HG03095 (cell line): ENCODE measurements around the gene TTLL5.
A peak's percentile ranks its signal among the peaks of the same experiment; 100 is the strongest.

ENCODE experiments used
- ATAC-seq: cut with Tn5 transposase; IDR thresholded peaks from one replicate; pipeline ENCODE4 v1.9.1; 2021; ENCODE audit warnings: moderate library complexity; ENCODE audit not compliant: unreplicated experiment

TTLL5 gene

DNA sequence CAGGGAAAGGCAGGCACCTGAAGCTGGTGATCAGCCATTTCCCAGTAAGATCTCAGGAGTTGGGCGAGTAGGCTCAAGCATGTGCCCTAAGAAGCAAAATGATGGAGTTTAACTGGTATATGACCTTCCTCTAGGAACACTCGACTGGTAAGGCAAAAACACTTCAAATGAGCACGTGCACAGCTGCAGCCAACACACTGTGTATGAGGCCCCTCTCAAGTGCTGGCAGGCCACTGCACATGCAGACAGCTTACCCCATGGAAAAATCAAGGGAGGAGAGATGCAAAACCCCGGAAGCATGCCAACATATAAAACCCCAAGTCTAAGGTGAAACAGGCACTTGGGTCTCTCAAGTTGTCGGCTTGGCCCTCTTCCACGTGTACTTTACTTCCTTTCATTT lies 39.2 kb downstream of the TTLL5 start:
- ATAC-seq = no peak

DNA sequence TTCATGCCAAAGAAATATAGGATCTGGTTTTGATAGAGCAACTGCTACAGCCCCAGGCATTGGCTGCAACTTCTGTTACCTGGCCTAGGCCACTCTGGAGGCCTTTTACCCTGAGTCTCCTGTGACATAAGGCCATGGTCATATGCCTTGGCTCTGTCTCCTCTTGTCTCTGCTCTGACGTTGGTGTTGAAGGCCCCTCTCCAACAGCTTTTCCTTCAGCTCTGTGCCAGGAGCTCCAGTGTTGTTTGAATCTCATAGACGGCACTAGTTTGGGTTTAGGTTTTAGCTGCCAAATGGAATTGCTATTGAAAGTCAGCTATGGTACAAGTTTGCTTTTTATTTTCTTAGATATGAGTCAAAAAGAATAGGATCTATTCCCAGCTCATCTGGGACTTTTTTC lies 41.1 kb downstream of the TTLL5 start:
- no peak for ATAC-seq

DNA sequence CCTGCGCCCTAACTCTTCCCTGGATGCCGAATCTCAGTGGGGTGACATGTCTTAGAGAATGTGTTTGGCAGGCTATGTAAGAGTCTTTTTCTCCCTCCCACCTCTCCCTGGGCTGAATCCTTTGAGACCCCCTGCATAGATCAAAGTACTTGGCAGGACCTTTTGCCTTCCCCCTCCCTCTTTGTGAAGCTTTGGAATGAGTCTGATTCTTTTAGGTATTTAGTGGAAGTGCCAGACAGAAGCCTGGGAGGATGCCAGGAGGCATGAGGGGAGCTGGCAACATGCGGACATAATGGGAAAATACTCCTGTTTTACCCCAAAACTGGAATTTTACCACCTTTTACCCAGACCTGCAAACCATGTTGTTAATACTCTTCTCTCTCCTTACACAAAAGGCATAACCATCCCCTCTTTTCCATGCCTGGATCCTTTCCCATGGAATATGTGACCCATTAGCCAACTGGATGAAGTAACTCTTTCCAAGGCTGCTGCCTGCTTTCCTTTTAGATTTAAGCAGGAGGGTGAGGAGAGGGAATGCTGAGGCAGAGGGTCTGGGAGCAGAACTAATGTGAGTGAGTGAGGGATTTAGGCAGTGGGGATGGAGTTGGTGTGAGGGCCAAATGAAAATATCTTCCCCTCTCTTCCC lies 41.7 kb downstream of the TTLL5 start:
- no peak for ATAC-seq

DNA sequence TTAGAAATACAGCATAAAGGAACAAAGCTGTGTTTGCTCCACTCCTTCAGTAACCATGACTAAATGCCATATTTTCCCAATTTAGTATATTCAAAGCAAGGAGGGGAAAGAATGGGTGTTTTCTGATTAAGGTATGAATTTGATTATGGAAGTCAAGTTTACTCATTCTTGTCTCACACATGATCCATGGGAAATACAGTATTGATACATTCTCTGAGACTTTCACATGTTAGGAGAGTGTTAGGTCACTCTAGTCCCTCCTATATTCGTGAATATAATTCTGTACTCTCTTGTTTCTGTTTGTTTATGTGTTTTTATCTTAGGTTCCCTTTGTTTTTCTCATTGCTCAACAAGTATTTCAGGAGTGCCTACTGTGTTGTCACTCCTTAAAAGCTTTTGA lies 42.4 kb downstream of the TTLL5 start:
- ATAC-seq = no peak

DNA sequence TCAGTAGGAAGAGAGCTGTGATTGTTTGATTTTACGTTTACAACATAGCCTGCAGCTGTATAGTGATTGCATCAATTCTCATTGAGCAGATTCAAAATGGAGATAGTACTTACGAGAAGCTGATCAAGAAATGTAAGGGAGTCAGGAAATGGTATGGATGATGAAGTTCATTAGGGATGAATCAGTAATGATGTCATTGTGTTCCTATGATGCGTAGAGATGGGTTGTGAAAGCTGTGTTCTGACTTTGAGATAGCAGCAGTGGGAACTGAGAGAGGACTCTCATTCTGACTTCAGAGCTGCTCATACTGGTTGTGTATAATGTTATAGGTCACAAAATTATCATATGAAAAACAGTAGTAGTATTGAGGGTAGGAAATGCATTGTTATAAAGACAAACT lies 44.0 kb downstream of the TTLL5 start:
- ATAC-seq = no peak

DNA sequence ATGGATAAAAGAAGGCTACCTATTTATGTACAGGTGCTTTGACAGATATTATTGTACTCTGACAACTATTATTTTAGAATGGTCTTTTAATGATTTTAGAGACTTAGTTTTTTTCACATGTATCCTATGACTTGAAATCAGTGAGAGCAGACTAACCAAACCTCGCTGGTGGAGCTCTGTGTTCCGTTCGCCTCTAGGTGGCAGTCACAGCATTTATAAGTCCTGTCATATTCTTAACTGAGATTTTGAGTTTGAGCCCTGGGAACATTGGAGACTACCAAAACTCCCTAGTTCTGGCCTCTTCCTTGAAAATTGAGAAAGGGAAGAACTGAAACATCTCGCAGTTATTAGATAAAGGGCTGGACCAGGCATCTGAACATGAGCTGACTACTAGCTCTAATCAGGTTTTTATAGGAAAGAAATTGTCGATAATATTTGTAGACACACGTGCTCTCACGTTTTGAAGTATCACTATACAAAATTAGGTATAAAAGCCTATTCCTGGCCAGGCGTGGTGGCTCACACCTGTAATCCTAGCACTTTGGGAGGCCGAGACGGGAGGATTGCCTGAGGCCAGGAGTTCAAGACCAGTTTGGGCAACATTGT lies 48.3 kb downstream of the TTLL5 start:
- ATAC-seq = peak; percentile 58

DNA sequence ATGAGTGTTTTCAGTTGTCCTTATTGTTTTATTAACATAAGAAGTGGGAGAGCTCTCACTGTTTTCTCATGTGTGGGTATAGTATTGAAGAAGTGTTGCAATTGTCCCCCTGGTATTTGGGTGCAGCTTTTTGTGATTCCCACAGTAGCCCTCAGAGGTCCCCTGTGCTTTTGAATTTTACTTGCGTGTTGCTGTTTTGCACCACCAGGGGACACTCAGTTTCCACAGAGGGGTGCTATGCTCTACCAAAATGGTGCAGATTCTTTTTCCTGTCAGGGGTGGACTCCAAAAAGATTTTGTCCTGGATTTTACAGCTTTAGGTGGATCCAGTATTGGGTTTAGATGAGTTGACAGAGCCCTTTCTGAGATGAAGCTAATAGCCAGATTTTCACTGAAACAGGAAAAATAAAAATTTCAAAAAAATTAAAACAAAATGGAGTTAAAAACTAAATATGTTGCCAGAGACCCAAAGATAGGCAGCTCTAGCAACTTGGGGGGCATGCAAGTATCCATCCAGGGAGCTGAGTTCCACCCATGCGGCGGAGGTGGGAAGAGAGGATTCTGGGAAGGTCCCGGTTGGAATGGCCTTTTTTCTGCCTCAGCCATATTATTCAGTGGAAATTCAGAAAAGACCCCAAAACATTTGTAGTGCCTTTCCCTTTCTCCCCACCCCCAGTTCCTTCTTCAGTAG lies 50.2 kb downstream of the TTLL5 start:
- no peak for ATAC-seq

DNA sequence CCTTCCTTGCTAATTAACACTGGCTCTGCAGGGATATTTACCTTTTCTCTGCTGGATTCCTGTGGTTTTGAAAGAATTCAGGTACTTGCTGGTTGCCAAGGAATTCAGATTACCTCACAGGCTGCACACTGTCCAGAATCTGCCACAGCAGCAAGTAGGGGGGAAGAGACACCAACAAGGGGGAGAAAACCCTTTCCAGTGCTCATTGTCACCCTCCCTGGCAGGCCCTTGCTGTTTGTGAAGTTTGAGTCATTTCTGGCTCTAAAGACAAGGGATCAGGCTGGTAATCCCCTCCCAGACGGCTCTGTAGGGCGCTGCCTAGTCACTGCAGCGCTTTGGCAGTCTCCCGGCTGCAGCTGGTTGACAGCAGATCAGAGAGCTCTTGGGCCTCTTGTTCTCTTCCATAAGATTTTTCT lies 50.8 kb downstream of the TTLL5 start:
- ATAC-seq = no peak

DNA sequence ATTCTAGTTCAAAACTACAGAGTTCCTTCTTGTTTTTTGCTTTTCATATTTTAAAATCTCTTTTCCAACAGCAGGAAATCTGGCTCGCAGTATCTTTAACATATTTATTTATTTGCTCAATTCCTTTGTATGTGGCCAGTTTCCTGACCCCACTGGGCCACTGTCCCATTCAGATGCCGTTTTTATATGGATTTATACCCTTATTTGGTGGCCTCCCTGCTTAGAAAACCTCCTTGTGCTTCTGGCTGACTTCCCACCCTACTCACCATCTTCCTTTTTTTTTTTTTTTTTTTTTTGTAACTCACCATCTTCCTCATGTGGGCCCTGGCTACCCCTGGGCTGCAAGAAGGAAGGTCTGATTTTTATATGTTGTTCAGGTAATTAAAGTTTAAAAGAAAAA lies 53.9 kb downstream of the TTLL5 start:
- ATAC-seq = no peak

DNA sequence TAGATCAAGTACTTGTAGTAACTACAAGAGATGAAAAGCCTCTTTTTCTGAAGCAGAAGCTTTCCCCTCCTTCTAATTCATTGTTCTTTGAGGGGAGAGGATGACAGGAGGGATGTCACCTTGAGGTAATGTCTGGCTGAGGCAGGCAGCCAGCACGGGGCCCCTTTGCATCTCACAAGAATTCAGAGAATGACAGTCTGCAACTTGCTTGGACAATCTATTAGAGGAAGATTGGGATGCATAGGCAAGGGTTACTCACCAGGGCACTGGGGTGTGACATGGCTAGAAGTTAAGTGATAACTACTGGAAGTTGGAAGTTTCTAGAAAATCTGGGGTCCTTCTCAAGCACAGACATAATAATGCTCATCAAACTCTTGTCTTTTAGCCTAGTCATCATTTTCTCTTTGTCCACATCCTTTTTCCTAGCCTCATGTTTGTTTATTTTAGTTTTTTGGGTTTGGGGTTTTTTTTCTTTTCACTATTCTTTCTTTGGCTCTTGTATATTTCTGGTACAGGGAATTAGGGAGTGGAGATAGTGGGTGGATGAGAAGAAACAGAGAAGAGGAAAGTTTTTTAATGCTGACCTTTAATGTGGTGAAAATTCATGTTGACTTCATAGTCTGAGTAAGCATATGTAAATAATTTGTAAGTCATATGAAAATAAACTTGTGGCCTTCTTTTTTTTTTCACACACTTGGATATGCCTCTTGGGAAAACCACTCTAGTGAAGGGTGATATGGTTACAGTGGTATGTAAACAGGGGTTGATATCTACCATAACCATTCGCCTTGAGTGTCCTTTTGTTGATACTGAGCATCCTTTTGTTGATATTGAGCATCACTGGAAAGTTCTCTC lies 55.1 kb downstream of the TTLL5 start:
- ATAC-seq = no peak

DNA sequence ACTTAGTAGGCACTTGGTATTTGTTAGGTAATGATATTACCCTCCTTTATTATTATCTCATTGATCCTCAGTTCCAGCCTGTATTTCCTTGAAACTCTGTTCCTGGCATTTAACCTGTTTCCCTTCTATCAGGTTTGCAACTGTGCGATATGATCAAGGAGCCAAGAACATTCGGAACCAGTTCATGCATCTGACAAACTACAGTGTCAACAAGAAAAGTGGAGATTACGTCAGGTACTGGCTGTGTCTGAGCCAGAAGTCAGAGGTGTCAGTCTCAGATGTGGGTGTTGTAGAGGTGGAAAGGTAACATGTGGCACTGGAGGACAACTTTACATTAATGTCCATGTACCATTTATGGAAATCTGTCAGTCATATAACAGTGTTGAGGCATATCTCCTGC lies 56.7 kb downstream of the TTLL5 start:
- no peak for ATAC-seq

DNA sequence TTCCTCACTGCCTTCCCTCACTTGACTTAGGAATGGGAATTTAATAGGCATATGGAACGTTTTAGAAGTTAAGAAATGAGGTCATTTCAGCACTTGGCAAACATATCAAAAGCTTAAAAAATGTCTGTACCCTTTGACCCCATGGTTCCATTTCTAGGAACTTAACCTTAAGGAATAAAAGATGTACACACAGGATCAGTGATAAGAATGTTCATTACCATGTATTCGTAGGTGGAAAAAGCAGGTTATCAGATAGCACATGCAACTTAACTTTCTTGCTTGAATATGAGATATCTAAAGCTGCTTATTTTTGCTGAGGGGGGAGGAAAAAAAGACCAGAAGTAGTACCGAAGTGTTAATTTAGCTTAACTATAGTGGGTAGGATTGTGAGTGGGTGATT lies 57.2 kb downstream of the TTLL5 start:
- no peak for ATAC-seq

DNA sequence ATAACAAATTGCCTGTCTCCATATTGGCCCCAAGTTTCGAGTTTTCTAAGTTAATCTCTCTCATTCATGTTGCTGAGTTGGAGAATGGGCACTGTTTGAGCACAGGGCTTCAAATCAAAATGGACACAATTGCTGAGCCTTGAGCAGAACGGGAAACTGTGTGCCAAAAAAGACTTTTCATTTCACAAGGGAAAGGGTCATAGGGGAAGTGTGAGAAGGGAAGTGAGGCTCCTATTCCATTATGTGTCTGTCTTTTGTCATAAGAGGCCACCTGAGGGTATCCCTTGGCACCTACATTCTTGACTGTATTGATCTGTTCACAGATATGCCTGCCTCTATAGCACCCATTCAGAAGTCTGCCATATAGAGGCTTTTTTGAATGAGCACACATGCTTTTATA lies 59.1 kb downstream of the TTLL5 start:
- no peak for ATAC-seq

DNA sequence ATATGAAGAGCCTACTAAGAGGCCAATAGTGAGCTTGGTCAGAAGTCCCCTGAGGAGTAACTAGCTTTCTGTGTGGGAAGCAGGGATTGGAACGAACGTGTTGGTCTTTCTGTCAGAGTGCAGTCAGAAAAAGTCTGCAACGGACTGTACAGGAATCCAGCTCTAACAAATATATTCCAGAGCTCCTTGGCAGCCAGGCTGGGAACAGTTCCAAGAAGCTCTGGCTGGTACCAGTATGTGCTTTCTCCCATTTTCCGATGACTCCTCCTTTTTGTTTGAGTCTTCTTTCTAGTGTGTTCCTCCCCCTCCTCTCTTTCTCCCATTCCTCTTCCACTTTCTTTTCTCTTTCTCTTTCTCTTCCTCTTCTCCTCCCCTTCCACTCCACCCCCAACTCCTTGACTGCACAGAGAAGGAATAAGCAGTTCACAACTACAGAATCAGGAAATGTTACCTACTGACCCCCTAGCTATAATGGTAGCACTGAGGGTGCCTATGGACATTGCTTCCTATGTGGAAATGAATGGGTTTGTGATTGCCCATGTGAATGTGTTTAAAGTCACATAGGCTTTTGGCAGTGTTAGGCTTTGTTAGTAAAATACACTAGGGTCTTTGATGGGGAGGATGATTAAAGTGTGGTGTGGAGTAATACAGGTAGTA lies 59.9 kb downstream of the TTLL5 start:
- ATAC-seq = no peak

DNA sequence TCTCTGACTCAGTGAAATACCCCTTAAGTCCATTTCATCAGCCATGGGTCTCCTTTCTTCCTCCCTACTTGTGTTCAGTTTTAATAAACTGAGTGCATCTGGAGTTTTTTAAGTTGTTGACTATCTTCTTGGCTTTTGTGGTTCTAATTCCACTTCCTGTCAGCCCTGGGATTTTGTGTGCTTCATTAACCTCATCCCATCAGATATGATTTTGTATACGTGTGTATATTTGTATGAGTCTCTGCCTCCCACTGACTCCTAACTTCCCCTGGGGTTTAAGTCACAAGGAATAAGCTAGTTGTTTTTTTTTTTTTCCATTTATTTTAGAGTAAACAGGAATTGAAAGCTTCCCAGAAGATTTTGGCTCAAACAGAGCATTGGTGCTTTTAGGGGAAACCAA lies 62.7 kb downstream of the TTLL5 start:
- ATAC-seq = no peak

DNA sequence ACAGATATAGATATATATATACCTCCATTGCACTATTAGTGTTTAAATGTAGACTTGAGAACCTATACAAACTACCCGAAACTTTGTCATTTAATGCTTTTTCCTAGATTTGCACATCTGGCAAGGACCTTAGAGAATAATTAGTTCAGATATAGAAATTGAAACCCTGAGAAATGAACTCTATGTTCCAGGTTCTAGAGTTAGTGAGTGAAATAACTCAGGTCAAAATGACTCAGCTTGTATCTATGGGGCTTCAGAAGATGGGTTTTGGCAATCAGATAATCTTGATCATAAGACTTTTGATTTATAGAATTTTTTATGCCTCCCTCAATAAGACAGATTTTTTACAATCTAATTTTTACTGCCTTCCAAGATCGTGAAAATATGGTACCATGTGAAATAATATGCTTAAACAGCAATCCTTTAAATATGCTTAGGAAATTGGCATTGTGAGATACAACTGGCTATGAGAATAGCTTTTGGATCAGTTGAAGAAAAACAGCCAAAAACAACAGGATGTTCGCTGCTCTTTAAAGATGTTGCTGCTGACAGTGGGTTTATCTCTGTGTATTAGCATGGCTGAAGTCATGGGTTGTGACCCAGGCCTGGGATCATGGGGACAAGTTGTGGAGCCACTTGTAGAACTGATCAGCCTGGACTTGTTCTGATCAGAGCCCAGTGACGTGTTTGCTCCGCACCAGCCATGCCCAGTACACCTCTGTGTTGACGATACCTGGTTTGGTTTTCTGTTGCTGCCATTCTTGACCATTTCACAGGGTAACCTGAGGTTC lies 63.6 kb downstream of the TTLL5 start:
- ATAC-seq = no peak

DNA sequence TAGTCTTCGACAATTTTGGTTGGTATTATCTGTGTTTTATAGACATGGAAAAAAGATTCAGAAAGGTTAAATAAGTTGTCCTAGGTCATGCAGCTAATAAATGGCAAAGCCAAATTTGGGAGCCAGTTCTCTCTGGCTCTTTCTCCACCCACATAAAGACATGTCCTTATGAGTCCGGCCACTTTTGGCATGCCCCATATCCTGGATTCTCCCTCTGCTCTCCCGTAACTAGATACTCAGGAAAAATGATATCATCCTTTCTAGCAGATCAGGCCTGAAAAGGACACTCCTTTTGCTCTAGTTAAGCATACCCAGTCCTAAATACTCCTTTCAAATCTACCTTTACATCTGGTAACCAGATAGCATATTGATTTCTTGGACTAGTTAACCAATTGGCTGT lies 64.4 kb downstream of the TTLL5 start:
- ATAC-seq = no peak

DNA sequence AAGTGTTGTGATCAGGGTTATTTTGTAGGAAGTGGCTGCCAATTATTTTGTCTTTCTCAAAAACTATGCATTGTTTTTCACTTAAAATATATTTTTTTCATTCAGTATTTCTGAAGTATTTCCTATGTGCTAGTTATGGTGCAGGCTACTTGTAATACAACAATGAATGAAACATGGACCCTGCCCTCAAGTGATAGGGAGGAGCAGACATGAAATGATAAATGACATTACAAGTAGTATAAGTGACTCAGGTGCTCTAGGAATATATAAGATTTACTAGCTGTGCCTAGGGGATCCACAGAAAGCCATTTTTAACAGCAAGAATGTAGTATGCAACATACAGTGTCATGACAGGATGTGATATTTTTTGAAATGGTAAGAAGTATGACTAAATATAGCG lies 65.3 kb downstream of the TTLL5 start:
- ATAC-seq = no peak

DNA sequence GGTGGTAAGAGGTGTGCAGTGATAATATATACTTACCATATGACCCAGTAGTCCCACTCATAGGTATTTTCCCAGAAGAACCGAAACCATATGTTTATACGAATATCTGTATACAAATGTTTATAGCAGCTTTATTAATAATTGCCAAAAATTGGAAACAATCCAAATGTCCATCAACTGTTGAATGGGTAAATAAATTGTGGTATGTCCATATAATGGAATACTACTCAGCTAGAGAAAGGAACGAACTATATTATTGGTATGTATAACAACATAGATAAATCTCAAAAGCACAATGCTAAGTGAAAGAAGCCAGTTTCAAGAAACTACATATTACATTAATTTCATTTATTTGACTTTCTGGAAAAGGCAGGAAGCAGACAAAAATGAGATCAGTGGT lies 66.1 kb downstream of the TTLL5 start:
- ATAC-seq = no peak

DNA sequence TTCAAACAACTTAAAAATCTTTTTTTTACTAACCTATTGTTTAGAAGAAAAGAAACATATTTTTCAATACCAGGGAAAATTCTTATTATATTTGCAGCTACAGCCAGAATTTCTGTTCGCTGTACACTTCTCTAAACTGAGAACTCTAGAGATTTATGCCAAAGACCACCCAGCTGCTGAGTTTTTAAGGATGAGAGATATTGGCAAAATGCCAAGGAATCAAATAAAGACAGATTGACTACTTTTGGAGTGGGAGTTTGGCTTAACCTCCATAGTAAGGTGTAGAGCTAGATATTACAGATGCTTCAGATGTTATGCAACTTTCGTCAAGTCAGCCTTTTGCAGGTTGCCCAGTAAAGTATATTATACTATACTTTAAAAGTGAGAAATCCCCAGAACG lies 71.8 kb downstream of the TTLL5 start:
- ATAC-seq = no peak
